HCT116 (cell line): Measurements from ENCODE around the gene SAMD13.

Source experiments
- CTCF ChIP-seq, 3 experiments: fragments of 200-600 bp in 1 of 3; sonication (generic) in 1 of 3; IDR thresholded peaks in 2 of 3; conservative IDR thresholded peaks in 1 of 3; 2 replicates each; pipeline ENCODE4 v1.5.1; 2012 to 2017; ENCODE audit warnings: low read depth in 2 of 3, low read length in 2 of 3, antibody characterized with exemption in 1 of 3, borderline replicate concordance in 1 of 3, control low read depth in 1 of 3, mild to moderate bottlenecking in 1 of 3, mixed read lengths in 1 of 3, mixed run types in 1 of 3, moderate library complexity in 1 of 3; ENCODE audit not compliant: insufficient read depth in 1 of 3
- EZH2 ChIP-seq: fragments of 200-600 bp; sonication (generic); IDR thresholded peaks from 2 replicates; pipeline ENCODE4 v1.6.1; 2017; ENCODE audit warnings: antibody characterized with exemption, mixed run types
- POLR2A ChIP-seq: IDR thresholded peaks from 2 replicates; pipeline ENCODE4 v1.7.0; 2011; ENCODE audit warnings: borderline replicate concordance; ENCODE audit not compliant: insufficient read depth, insufficient read length; ENCODE audit errors: extremely low read depth
- POLR2AphosphoS5 ChIP-seq: IDR thresholded peaks from 2 replicates; pipeline ENCODE4 v1.6.1; 2011; ENCODE audit warnings: mild to moderate bottlenecking, low read depth, low read length, moderate library complexity
- REST ChIP-seq: IDR thresholded peaks from 2 replicates; pipeline ENCODE4 v1.6.1; 2012; ENCODE audit warnings: low read depth
- SIN3A ChIP-seq: IDR thresholded peaks from 2 replicates; pipeline ENCODE4 v1.6.1; 2012; ENCODE audit warnings: low read depth
- SRF ChIP-seq: IDR thresholded peaks from 2 replicates; pipeline ENCODE4 v1.6.1; 2012; ENCODE audit warnings: low read depth
- YY1 ChIP-seq: IDR thresholded peaks from 2 replicates; pipeline ENCODE4 v1.6.1; 2011; ENCODE audit warnings: low read length, low read depth, moderate library complexity, mild to moderate bottlenecking; ENCODE audit not compliant: insufficient replicate concordance; ENCODE audit errors: extremely low read depth
- ZBTB33 ChIP-seq: IDR thresholded peaks from 2 replicates; pipeline ENCODE4 v1.6.1; 2011; ENCODE audit warnings: mild to moderate bottlenecking, low read length, moderate library complexity; ENCODE audit not compliant: insufficient replicate concordance; ENCODE audit errors: extremely low read depth

GRCh38 chr1:84327830-84328229 lies 26.3 kb downstream of the SAMD13 start:
- TF ChIP-seq SRF (no peak), CTCF (IDR thresholded peaks at IDR 0.05 in 2 of 3, conservative IDR thresholded peaks at IDR 0.05 in 1 of 3; ENCODE audit: borderline replicate concordance in 1 of 3, insufficient read depth in 1 of 3, low read depth in 2 of 3, low read length in 2 of 3) (no peak), EZH2 (no peak), SIN3A (no peak), POLR2AphosphoS5 (no peak), POLR2A (no peak), ZBTB33 (no peak), YY1 (no peak), REST (no peak)
